K562 (cell line): ENCODE measurements around the gene MAML1. TPM values are rescaled to one million over a fixed set of nuclear protein-coding genes. Genes with fewer than 3 reads are reported as not detected.

ENCODE experiments used
- ELF4 ChIP-seq: fragments of 450-650 bp; formaldehyde crosslinking; IDR thresholded peaks from 2 replicates; pipeline ENCODE4 v1.4.0; 2022; ENCODE audit warnings: missing genetic modification characterization
- FOXA1 ChIP-seq: fragments of 450-650 bp; IDR thresholded peaks from 2 replicates; pipeline ENCODE4 v1.6.1; 2016; ENCODE audit warnings: mild to moderate bottlenecking, borderline replicate concordance
- HNRNPUL1 ChIP-seq: fragments of 200-400 bp; formaldehyde crosslinking; IDR thresholded peaks from 2 replicates; pipeline ENCODE4 v1.6.1; 2017; ENCODE audit warnings: low read length
- MECOM ChIP-seq: fragments of 250-450 bp; sonication (Bioruptor Pico); IDR thresholded peaks from 2 replicates; pipeline ENCODE4 v1.8.0; 2022; ENCODE audit warnings: inconsistent platforms
- POLR2A ChIP-seq: fragments of 450-650 bp; conservative IDR thresholded peaks from 2 replicates; pipeline ENCODE4 v1.6.1; 2016
- RAD51 ChIP-seq: fragments of 450-650 bp; IDR thresholded peaks from 2 replicates; pipeline ENCODE4 v1.7.1; 2016; ENCODE audit warnings: low read depth, mild to moderate bottlenecking, borderline replicate concordance
- SMAD1 ChIP-seq: fragments of 150-350 bp; IDR thresholded peaks from 2 replicates; pipeline ENCODE4 v1.6.1; 2014; ENCODE audit warnings: low read length, low read depth; ENCODE audit not compliant: partially characterized antibody
- TBL1XR1 ChIP-seq, 2 experiments: IDR thresholded peaks; 2 replicates each; pipeline ENCODE4 v1.6.1; 2012; ENCODE audit warnings: improper control_type of control experiment in 2 of 2, low read length in 2 of 2, mild to moderate bottlenecking in 1 of 2
- XRCC4 ChIP-seq: IDR thresholded peaks from one replicate; pipeline ENCODE4 v1.6.1; 2011; ENCODE audit not compliant: insufficient read depth, insufficient read length; ENCODE audit errors: extremely low read depth
- polyA plus RNA-seq, 8 experiments: library from polyadenylated mRNA; depleted of rRNA in 4 of 8; stranded (reverse) in 5 of 8; unstranded in 3 of 8; fragments of >200 nt; fragmentation: Nextera tagmentation in 2 of 8; fragmentation: Illumina TruSeq in 1 of 8; extraction: Ambion mirVana in 2 of 8; extraction: Trizol in 1 of 8; gene quantifications; 2 replicates each; pipeline versions ENCODE4 v1.2.1 to v1.2.3, GENCODE V29; 2011 to 2014; ENCODE audit warnings: inconsistent platforms in 1 of 8, missing spikeins in 1 of 8
- total RNA-seq, 7 experiments: library from RNA; depleted of rRNA in 6 of 7; stranded (reverse); fragments of >200 nt in 6 of 7; fragmentation: Illumina TruSeq in 2 of 7; extraction: Trizol in 2 of 7; gene quantifications; 2 replicates each; pipeline versions ENCODE4 v1.2.1 to v1.2.3, GENCODE V29; 2011 to 2021; ENCODE audit warnings: low replicate concordance in 1 of 7
- TF ChIP-seq, protein P1 (sequence below): fragments of 200-800 bp; sonication (Bioruptor generic); IDR thresholded peaks from 2 replicates; pipeline ENCODE4 v1.6.1; 2017; ENCODE audit warnings: missing genetic modification characterization, missing compliant biosample characterization
- TF ChIP-seq, protein P2 (sequence below), 3 experiments: fragments of 200-800 bp in 1 of 3; fragments of 250-450 bp in 1 of 3; fragments of 450-650 bp in 1 of 3; sonication (Bioruptor Pico) in 1 of 3; sonication (Bioruptor generic) in 1 of 3; formaldehyde crosslinking in 1 of 3; IDR thresholded peaks; 2 replicates each; pipeline versions ENCODE4 v1.6.1 to v1.8.0; 2016 to 2022; ENCODE audit warnings: mild to moderate bottlenecking in 2 of 3, missing genetic modification characterization in 2 of 3, missing compliant biosample characterization in 1 of 3, moderate library complexity in 1 of 3
- TF ChIP-seq, protein P3 (sequence below): fragments of 250-450 bp; sonication (Bioruptor Pico); IDR thresholded peaks from 2 replicates; pipeline ENCODE4 v1.4.0; 2020
- TF ChIP-seq, protein P4 (sequence below): sonication (generic); IDR thresholded peaks from 2 replicates; pipeline ENCODE4 v1.6.1; 2016
- TF ChIP-seq, protein P5 (sequence below): fragments of 450-650 bp; IDR thresholded peaks from 2 replicates; pipeline ENCODE4 v1.6.1; 2017; ENCODE audit warnings: mild to moderate bottlenecking, moderate library complexity

MAML1 gene
- total and polyA plus RNA-seq, 9 of the 15 experiments (the other 6 are each of a cell fraction or from before 2014, with no cell fraction given) = 0.32 to 18.4 (median 7.0) TPM

DNA sequence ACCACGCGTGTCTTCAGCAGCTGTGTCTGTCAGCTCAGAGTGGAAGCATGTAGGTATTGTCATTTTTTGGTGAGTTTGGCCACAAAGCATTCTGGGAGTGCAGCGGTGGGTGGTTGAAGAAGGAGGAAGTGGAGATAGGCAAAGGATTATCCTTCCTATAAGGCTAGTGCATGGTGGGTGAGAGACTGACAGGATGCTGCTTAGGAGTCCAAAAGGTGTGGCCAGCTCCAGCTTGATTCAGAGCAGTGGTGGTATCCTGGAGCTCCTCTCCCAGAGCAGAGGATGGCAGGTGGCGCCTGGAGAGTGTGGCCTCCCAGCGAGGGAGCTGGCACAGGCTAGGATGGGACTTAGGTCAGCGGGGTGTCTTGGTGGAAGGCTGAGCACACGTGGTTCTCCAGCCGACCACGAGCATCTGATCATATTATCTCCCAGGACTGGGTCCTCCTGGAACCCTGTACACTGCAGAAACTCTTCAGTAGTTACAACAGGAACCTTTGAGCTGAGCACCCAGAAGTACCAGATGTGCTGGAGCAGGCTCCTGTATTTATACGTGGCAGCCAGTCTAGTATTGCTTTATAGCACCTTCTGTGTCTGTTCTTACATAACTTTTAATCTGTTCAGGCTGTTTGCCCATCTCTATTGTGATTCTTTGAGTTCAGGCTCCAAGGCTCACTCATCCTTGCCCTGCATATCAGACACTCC is 29.6 kb downstream of the MAML1 start (continued):
- TF ChIP-seq, protein P1, sequence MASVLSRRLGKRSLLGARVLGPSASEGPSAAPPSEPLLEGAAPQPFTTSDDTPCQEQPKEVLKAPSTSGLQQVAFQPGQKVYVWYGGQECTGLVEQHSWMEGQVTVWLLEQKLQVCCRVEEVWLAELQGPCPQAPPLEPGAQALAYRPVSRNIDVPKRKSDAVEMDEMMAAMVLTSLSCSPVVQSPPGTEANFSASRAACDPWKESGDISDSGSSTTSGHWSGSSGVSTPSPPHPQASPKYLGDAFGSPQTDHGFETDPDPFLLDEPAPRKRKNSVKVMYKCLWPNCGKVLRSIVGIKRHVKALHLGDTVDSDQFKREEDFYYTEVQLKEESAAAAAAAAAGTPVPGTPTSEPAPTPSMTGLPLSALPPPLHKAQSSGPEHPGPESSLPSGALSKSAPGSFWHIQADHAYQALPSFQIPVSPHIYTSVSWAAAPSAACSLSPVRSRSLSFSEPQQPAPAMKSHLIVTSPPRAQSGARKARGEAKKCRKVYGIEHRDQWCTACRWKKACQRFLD = no peak
- TF ChIP-seq, protein P2, sequence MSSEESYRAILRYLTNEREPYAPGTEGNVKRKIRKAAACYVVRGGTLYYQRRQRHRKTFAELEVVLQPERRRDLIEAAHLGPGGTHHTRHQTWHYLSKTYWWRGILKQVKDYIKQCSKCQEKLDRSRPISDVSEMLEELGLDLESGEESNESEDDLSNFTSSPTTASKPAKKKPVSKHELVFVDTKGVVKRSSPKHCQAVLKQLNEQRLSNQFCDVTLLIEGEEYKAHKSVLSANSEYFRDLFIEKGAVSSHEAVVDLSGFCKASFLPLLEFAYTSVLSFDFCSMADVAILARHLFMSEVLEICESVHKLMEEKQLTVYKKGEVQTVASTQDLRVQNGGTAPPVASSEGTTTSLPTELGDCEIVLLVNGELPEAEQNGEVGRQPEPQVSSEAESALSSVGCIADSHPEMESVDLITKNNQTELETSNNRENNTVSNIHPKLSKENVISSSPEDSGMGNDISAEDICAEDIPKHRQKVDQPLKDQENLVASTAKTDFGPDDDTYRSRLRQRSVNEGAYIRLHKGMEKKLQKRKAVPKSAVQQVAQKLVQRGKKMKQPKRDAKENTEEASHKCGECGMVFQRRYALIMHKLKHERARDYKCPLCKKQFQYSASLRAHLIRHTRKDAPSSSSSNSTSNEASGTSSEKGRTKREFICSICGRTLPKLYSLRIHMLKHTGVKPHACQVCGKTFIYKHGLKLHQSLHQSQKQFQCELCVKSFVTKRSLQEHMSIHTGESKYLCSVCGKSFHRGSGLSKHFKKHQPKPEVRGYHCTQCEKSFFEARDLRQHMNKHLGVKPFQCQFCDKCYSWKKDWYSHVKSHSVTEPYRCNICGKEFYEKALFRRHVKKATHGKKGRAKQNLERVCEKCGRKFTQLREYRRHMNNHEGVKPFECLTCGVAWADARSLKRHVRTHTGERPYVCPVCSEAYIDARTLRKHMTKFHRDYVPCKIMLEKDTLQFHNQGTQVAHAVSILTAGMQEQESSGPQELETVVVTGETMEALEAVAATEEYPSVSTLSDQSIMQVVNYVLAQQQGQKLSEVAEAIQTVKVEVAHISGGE (CRISPR knock-in tag; IDR thresholded peaks at IDR 0.05) = no peak
- TF ChIP-seq POLR2A (no peak), TBL1XR1 (IDR thresholded peaks at IDR 0.05; ENCODE audit: low read length in 2 of 2) (no peak), SMAD1 (no peak), ELF4 (0 out of 2 replicates have a peak, but pooled peaks have one; percentile 26), RAD51 (no peak), MECOM (no peak), HNRNPUL1 (no peak), FOXA1 (no peak), XRCC4 (no peak)
- TF ChIP-seq, protein P3, sequence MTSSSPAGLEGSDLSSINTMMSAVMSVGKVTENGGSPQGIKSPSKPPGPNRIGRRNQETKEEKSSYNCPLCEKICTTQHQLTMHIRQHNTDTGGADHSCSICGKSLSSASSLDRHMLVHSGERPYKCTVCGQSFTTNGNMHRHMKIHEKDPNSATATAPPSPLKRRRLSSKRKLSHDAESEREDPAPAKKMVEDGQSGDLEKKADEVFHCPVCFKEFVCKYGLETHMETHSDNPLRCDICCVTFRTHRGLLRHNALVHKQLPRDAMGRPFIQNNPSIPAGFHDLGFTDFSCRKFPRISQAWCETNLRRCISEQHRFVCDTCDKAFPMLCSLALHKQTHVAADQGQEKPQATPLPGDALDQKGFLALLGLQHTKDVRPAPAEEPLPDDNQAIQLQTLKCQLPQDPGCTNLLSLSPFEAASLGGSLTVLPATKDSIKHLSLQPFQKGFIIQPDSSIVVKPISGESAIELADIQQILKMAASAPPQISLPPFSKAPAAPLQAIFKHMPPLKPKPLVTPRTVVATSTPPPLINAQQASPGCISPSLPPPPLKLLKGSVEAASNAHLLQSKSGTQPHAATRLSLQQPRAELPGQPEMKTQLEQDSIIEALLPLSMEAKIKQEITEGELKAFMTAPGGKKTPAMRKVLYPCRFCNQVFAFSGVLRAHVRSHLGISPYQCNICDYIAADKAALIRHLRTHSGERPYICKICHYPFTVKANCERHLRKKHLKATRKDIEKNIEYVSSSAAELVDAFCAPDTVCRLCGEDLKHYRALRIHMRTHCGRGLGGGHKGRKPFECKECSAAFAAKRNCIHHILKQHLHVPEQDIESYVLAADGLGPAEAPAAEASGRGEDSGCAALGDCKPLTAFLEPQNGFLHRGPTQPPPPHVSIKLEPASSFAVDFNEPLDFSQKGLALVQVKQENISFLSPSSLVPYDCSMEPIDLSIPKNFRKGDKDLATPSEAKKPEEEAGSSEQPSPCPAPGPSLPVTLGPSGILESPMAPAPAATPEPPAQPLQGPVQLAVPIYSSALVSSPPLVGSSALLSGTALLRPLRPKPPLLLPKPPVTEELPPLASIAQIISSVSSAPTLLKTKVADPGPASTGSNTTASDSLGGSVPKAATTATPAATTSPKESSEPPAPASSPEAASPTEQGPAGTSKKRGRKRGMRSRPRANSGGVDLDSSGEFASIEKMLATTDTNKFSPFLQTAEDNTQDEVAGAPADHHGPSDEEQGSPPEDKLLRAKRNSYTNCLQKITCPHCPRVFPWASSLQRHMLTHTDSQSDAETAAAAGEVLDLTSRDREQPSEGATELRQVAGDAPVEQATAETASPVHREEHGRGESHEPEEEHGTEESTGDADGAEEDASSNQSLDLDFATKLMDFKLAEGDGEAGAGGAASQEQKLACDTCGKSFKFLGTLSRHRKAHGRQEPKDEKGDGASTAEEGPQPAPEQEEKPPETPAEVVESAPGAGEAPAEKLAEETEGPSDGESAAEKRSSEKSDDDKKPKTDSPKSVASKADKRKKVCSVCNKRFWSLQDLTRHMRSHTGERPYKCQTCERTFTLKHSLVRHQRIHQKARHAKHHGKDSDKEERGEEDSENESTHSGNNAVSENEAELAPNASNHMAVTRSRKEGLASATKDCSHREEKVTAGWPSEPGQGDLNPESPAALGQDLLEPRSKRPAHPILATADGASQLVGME (CRISPR knock-in tag) = 0 out of 2 replicates have a peak, but pooled peaks have one; percentile 46
- TF ChIP-seq, protein P4, sequence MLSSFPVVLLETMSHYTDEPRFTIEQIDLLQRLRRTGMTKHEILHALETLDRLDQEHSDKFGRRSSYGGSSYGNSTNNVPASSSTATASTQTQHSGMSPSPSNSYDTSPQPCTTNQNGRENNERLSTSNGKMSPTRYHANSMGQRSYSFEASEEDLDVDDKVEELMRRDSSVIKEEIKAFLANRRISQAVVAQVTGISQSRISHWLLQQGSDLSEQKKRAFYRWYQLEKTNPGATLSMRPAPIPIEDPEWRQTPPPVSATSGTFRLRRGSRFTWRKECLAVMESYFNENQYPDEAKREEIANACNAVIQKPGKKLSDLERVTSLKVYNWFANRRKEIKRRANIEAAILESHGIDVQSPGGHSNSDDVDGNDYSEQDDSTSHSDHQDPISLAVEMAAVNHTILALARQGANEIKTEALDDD = peak; percentile 89
- TF ChIP-seq, protein P5, sequence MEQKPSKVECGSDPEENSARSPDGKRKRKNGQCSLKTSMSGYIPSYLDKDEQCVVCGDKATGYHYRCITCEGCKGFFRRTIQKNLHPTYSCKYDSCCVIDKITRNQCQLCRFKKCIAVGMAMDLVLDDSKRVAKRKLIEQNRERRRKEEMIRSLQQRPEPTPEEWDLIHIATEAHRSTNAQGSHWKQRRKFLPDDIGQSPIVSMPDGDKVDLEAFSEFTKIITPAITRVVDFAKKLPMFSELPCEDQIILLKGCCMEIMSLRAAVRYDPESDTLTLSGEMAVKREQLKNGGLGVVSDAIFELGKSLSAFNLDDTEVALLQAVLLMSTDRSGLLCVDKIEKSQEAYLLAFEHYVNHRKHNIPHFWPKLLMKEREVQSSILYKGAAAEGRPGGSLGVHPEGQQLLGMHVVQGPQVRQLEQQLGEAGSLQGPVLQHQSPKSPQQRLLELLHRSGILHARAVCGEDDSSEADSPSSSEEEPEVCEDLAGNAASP = no peak
